A673 (cell line): ENCODE results near the gene CALN1. TPM values are rescaled to one million over a fixed set of nuclear protein-coding genes. Genes with fewer than 3 reads are reported as not detected.

Source experiments
- BruUV-seq: library from RNA; stranded (reverse); fragments of 400-500 nt; replicated peaks from 2 replicates; lab custom pipeline; 2021; lab: Mats Ljungman, UMichigan
- CTCF ChIA-PET: fragments of 300-600 bp; sonication (Branson Sonifier 250); formaldehyde crosslinking; loops from one replicate; lab custom pipeline; 2022; ENCODE audit warnings: antibody characterized with exemption; lab: Charles Lee
- POLR2A ChIA-PET: fragments of 300-600 bp; sonication (Branson Sonifier 250); formaldehyde crosslinking; loops from one replicate; lab custom pipeline; 2022; ENCODE audit warnings: antibody characterized with exemption; ENCODE audit not compliant: low non-redundant PET; lab: Charles Lee
- DNase-seq: peaks from one replicate; pipeline ENCODE4 v3.0.0-alpha.2; 2015; ENCODE audit warnings: low spot score
- H3K27ac ChIP-seq: fragments of 200-600 bp; sonication (generic); 2 replicates; pipeline ENCODE4 v1.5.1; 2016; ENCODE audit warnings: mixed run types, low read depth, mild to moderate bottlenecking, mixed read lengths, antibody characterized with exemption, low read length; ENCODE audit not compliant: poor library complexity, severe bottlenecking
- H3K27me3 ChIP-seq: fragments of 200-600 bp; sonication (generic); replicated peaks from 2 replicates; pipeline ENCODE4 v1.6.1; 2017; ENCODE audit warnings: mixed run types, low read depth, mild to moderate bottlenecking, mixed read lengths, antibody characterized with exemption, low read length; ENCODE audit not compliant: insufficient read depth, poor library complexity
- H3K36me3 ChIP-seq: fragments of 200-600 bp; sonication (generic); 2 replicates; pipeline ENCODE4 v1.6.1; 2016; ENCODE audit warnings: mixed run types, mild to moderate bottlenecking, mixed read lengths, antibody characterized with exemption, low read length; ENCODE audit not compliant: insufficient read depth, poor library complexity, severe bottlenecking
- H3K4me1 ChIP-seq: fragments of 200-600 bp; sonication (generic); 2 replicates; pipeline ENCODE4 v1.6.1; 2017; ENCODE audit warnings: mixed run types, mild to moderate bottlenecking, mixed read lengths, antibody characterized with exemption, low read length; ENCODE audit not compliant: insufficient read depth, poor library complexity, severe bottlenecking
- H3K4me3 ChIP-seq: fragments of 200-600 bp; sonication (generic); 2 replicates; pipeline ENCODE4 v1.5.1; 2016; ENCODE audit warnings: low read depth, mixed run types, mild to moderate bottlenecking, mixed read lengths, low read length; ENCODE audit not compliant: poor library complexity, severe bottlenecking
- H3K9me3 ChIP-seq: fragments of 200-600 bp; sonication (generic); 2 replicates; pipeline ENCODE4 v1.6.1; 2016; ENCODE audit warnings: mixed run types, low read depth, mild to moderate bottlenecking, mixed read lengths, antibody characterized with exemption, low read length; ENCODE audit not compliant: poor library complexity, severe bottlenecking
- CTCF ChIP-seq: fragments of 300-800, 200-600 bp; sonication (generic); conservative IDR thresholded peaks from 2 replicates; pipeline ENCODE4 v1.5.1; 2017; ENCODE audit warnings: low read depth, mild to moderate bottlenecking, antibody characterized with exemption, low read length, moderate library complexity, mixed read lengths
- EZH2 ChIP-seq: fragments of 200-600 bp; sonication (generic); IDR thresholded peaks from 2 replicates; pipeline ENCODE4 v1.6.1; 2017; ENCODE audit warnings: borderline replicate concordance, low read depth, mild to moderate bottlenecking, mixed read lengths, antibody characterized with exemption, low read length; ENCODE audit not compliant: poor library complexity, severe bottlenecking
- intact Hi-C: fragments of 100-400 bp; cut with micrococcal nuclease; formaldehyde crosslinking; loops from one replicate; pipeline ENCODE4 v1.10.0; 2022; ENCODE audit not compliant: unreplicated experiment
- total RNA-seq: library from RNA; stranded (reverse); gene quantifications from 2 replicates; pipeline ENCODE4 v1.2.3, GENCODE V29; 2021

The CALN1 gene
- total RNA-seq, 1 experiment from 2014 or later, result not detected

- Histone ChIP-seq H3K4me3 (no peak overlapping the region), H3K27me3 (peaks cover 20% of the 10 kb centered on the region), H3K27ac (no peak overlapping the region), H3K4me1 (no peaks in the 10 kb centered on the region), H3K9me3 (no peaks in the 10 kb centered on the region), H3K36me3 (no peaks in the 10 kb centered on the region)
- no peak for DNase-seq
- TF ChIP-seq CTCF (no peak), EZH2 (no peak)
- BruUV-seq, result no TSS peak
- intact Hi-C loops, result no loop called here
- ChIA-PET POLR2A (no interaction called here), CTCF (no interaction called here)
These were observed 75.8 kb downstream of the CALN1 start for GRCh38 chr7:72336382-72336631.

DNA sequence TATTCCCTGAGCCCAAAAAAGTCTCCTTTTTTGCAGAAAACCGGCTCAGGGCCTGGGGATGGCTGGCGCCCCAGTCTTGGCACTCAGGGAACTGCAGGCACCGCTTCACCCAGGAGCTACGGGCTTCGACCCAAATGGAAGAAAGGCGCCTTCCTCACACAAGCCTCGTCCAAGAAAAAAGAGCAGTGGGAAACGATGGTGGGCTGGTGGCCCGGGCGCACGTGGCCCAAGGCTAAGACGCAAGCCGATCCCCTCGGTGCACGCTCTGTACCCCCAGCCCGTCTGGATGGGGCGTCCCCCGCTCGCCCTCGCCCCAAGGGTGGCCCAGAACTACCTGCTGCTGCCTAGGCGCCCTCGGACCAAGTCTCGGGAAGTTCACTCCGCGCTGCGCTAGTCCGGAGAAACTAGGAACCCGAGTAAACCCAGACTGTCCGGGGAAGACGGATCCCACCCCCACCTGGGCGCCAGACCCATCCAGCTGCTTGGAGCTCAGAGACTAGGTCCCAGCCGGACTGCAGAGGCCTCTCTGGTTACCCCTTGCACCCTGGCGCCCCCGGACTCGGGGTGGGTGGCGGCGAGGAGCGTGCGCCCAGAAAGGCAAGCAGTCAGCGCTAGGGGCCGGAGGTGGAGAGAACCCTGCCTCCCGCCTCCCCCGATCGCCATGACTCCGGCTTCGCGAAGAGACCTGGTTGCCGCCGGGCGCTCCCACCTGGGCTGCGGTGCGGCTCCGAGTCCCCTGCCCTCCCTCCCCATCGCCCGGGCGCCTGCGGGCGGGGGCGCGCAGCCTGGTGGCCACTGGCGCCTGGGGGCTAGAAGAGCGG lies 76.4 kb downstream of the CALN1 start:
- Histone ChIP-seq H3K4me3 (no peak overlapping the region), H3K9me3 (no peaks in the 10 kb centered on the region), H3K36me3 (no peaks in the 10 kb centered on the region), H3K27ac (no peak overlapping the region), H3K27me3 (peaks cover 20% of the 10 kb centered on the region), H3K4me1 (no peaks in the 10 kb centered on the region)
- TF ChIP-seq CTCF (no peak), EZH2 (no peak)
- ChIA-PET CTCF (no interaction called here), POLR2A (no interaction called here)
- intact Hi-C loops, result no loop called here
- no peak for DNase-seq
- BruUV-seq, result no TSS peak

DNA sequence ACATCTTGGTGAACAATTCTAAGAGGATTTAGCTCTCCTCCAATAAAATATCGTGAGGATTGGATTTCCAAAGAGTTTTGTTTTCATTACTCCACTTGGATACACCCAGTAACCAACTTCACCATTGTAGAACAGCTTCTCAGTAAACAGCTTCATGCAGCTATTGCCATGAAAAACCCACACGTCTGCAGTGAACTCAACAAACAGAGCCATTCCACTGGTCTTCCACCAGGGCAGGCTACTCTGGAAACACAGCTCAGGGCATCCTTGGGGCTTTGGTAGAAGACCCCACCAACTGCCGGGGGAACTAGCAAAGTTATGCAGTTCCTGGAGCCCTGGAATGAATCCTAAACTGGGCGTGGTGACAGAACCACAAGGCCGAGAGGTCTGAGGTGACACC lies 77.4 kb downstream of the CALN1 start:
- ChIA-PET POLR2A (no interaction called here), CTCF (no interaction called here)
- Histone ChIP-seq H3K36me3 (no peaks in the 10 kb centered on the region), H3K27ac (no peak overlapping the region), H3K4me3 (no peak overlapping the region), H3K4me1 (no peaks in the 10 kb centered on the region), H3K9me3 (no peaks in the 10 kb centered on the region), H3K27me3 (peaks cover 20% of the 10 kb centered on the region)
- TF ChIP-seq CTCF (no peak), EZH2 (no peak)
- intact Hi-C loops, result no loop called here
- DNase-seq, result no peak
- no TSS peak for BruUV-seq
